Left lung (tissue), 10 donors: Measurements from ENCODE around the gene TSEN2. TPM values are rescaled to one million over a fixed set of nuclear protein-coding genes. Genes with fewer than 3 reads are reported as not detected.

Experiments
- ATAC-seq: fragments of 200-7000 bp; cut with Tn5 transposase; one replicate; pipeline ENCODE4 v1.9.1; 2020; ENCODE audit warnings: moderate library complexity
- DNase-seq, 4 donors: peaks; one replicate each; pipeline ENCODE4 v3.0.0-alpha.2; 2013 to 2020
- H3K27ac ChIP-seq, 2 donors: fragments of 200-600 bp; sonication (generic) in 1 of 2; one replicate each; pipeline versions ENCODE4 v1.5.0 to v1.8.0; 2020 to 2021
- H3K27me3 ChIP-seq, 2 donors: fragments of 200-600 bp; sonication (generic) in 1 of 2; one replicate each; pipeline versions ENCODE4 v1.5.0 to v1.8.0; 2020 to 2021
- H3K36me3 ChIP-seq, 2 donors: fragments of 200-600 bp; sonication (generic) in 1 of 2; one replicate each; pipeline versions ENCODE4 v1.5.0 to v1.8.0; 2020 to 2021
- H3K4me1 ChIP-seq, 2 donors: fragments of 200-600 bp; one replicate each; pipeline ENCODE4 v1.8.0; 2021
- H3K4me3 ChIP-seq, 2 donors: fragments of 200-600 bp; sonication (generic) in 1 of 2; one replicate each; pipeline versions ENCODE4 v1.5.0 to v1.8.0; 2020 to 2021; ENCODE audit warnings: mild to moderate bottlenecking in 1 of 2
- H3K9me3 ChIP-seq, 2 donors: fragments of 200-600 bp; sonication (generic) in 1 of 2; one replicate each; pipeline versions ENCODE4 v1.5.0 to v1.8.0; 2020 to 2021
- intact Hi-C, 2 donors: fragments of 100-400 bp; cut with DNase I; formaldehyde crosslinking; loops; one replicate each; pipeline versions ENCODE4 v1.11.2 to v1.14.2; 2022
- polyA plus RNA-seq, 6 donors: library from polyadenylated mRNA; unstranded; fragments of 120-200 nt; gene quantifications; one replicate each; pipeline ENCODE4 v1.2.1, GENCODE V29; 2013; ENCODE audit not compliant: insufficient read length in 6 of 6
- total RNA-seq, 2 donors: library from RNA; stranded (reverse); fragmentation: NEBNext Ultra II Directional; extraction: Animal tissue kit (Norgen Biotek cat#: 25700); gene quantifications; one replicate each; pipeline ENCODE4 v1.2.1, GENCODE V29; 2021
- TF ChIP-seq, protein P1 (sequence below), 2 donors: fragments of 200-600 bp; sonication (generic) in 1 of 2; IDR thresholded peaks; one replicate each; pipeline versions ENCODE4 v1.5.0 to v1.8.0; 2021; ENCODE audit warnings: antibody characterized with exemption in 2 of 2
- donor health status: DM: no; HTN: yes; CAD: no.
- donor health status: DM: no; HTN: no; CAD: no.

TSEN2 gene
- total and polyA plus RNA-seq, 8 donors = 8.1 to 29.1 (median 22.3) TPM

DNA sequence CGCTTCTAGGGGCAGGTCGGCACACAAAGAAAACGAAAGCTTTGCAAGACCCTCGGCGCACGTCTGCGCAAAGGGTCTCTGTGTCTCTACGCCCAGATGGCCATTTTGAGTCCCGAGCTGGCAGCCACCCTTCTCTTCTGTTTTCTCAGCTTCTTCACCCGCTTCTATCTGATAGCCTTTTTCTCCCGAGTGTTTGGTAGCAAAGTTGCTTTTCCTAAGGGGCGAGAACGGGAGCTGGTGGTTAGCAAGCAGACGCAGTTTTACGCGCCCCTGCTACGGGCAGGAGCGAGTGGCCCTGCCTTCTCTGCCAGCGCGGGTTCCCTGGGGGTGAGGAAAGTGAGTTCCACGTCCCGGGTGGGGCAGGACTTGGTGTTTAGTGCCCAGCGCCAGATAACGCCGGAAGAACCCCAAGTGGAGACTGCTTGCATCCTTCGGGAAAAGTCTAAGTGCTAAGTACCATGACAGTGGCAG, 69.7 kb downstream of the TSEN2 start:
- intact Hi-C loops = no loop called here
- Histone ChIP-seq H3K4me1 (peaks cover 11 to 35% of the 10 kb centered on the region in 2 donors), H3K27me3 (peaks cover 0 to 49% of the 10 kb centered on the region in 2 donors), H3K27ac (peak overlapping the region in 1 of 2 donors; percentile 45), H3K36me3 (no peaks in the 10 kb centered on the region), H3K9me3 (no peaks in the 10 kb centered on the region), H3K4me3 (peak overlapping the region; percentile 36 to 43)
- TF ChIP-seq, protein P1, sequence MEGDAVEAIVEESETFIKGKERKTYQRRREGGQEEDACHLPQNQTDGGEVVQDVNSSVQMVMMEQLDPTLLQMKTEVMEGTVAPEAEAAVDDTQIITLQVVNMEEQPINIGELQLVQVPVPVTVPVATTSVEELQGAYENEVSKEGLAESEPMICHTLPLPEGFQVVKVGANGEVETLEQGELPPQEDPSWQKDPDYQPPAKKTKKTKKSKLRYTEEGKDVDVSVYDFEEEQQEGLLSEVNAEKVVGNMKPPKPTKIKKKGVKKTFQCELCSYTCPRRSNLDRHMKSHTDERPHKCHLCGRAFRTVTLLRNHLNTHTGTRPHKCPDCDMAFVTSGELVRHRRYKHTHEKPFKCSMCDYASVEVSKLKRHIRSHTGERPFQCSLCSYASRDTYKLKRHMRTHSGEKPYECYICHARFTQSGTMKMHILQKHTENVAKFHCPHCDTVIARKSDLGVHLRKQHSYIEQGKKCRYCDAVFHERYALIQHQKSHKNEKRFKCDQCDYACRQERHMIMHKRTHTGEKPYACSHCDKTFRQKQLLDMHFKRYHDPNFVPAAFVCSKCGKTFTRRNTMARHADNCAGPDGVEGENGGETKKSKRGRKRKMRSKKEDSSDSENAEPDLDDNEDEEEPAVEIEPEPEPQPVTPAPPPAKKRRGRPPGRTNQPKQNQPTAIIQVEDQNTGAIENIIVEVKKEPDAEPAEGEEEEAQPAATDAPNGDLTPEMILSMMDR (IDR thresholded peaks at IDR 0.05) = no peak
- DNase-seq (peak in 3 of 4 donors; percentile 26 to 48 (median 37)), ATAC-seq (no peak)

DNA sequence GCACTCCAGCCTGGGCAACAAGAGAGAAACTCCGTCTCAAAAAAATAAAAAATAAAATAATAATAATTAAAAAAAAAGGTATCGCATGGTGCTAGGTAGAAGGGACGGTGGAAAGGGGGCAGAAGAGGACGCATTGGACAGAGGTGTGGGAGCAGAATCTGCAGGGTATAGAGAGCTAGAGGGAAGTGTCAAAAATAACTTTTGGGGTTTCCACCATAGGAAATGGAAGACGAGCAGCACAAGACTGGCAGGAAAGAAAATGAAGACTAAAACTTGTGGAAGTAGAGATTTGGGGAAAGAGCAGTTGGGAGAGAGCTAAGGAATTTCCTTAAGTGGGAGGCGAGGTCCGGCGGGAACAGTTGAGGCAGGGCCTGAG, 72.0 kb downstream of the TSEN2 start:
- Histone ChIP-seq H3K9me3 (no peaks in the 10 kb centered on the region), H3K36me3 (no peaks in the 10 kb centered on the region), H3K27ac (peak overlapping the region; percentile 94 to 98), H3K27me3 (peaks cover 0 to 38% of the 10 kb centered on the region in 2 donors), H3K4me1 (peaks cover 13 to 56% of the 10 kb centered on the region in 2 donors), H3K4me3 (peak overlapping the region; percentile 82 to 84)
- intact Hi-C loops = no loop called here
- no peak for DNase-seq
- ATAC-seq = peak; percentile 9
- TF ChIP-seq, protein P1 (IDR thresholded peaks at IDR 0.05) = no peak

DNA sequence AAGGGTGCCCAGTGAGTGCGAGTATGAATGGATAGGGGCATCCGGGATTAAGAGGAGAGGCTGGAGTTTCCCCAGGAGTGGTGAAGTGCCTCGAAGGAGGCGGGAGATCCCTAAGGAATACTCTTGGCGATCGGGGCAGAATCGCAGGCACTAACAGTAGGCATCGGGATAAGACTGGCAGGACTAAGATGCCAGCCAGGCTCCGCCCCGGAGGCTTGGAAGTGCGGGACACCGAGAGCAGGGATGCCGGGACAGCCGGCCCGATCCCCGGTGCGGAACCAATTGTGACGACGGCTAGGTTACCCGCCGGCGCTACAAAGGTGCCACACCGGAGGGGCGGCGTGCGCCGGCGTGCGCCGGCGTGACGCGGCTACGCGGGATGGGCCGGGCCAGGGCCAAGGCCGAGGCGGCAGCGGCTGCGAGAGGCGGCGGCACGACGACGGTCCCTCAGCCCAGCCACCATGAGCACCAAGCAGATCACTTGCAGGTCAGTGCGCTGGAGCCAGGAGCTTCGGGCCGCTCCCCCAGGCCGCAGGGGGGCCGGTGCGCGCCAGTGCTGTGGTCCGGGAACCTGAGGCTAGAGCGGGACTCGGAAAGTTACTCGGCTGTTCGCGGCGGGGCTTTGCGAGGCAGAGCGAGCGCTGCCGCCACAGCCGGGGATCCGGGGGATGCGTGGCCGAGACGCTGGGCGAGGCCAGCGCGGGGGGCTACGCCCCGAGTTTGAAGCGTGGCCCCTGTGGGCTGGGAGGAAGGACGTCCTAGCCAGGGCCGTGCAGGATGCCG, 72.6 kb downstream of the TSEN2 start, which contains the start of gene MKRN2:
MKRN2 (plus strand) TSS at position 398 of the 783 bp plus-strand sequence; CDS start at position 462, 64 bp downstream.
- Histone ChIP-seq H3K4me1 (peaks cover 13 to 60% of the 10 kb centered on the region in 2 donors), H3K36me3 (no peaks in the 10 kb centered on the region), H3K27ac (peak within 1 kb of the TSS; percentile 94 to 98), H3K27me3 (peaks cover 0 to 32% of the 10 kb centered on the region in 2 donors), H3K9me3 (no peaks in the 10 kb centered on the region), H3K4me3 (peak within 1 kb of the TSS; percentile 82 to 84)
- intact Hi-C loops = no loop called here
- DNase-seq (peak; percentile 87 to 97 (median 90)), ATAC-seq (peak; percentile 97)
- TF ChIP-seq, protein P1 (IDR thresholded peaks at IDR 0.05) = no peak

DNA sequence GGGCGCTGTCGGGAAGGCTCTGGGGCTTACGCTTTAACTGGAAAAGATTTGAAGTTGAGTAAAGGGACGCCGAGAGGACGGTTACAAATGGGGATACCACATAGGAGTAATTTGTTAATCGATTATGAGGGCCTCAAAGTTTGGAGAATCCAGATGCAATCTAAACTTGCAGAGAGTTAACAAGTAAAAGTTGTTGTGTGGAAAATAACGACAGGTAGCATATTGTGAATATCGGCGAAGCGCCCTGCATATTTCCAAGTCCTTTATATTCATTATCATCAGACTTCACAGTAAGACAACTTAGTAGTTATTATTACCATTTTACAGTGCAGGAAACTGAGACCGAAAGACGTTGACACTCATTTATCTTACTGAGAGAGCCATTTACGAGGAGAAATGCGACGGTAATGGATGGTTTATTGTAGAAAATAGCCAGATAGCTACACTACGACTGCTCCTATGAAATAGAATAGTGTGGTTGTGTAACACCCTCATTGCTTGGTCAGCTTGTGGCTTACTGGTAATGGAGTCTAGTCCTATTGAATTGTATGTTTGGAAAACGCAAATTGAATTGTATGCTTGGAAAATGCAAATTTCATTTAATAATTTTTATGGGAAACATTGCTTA, 73.3 kb downstream of the TSEN2 start:
- Histone ChIP-seq H3K4me1 (peaks cover 13 to 60% of the 10 kb centered on the region in 2 donors), H3K36me3 (no peaks in the 10 kb centered on the region), H3K27me3 (peaks cover 0 to 25% of the 10 kb centered on the region in 2 donors), H3K4me3 (peak overlapping the region; percentile 82 to 84), H3K27ac (peak overlapping the region; percentile 94 to 98), H3K9me3 (no peaks in the 10 kb centered on the region)
- TF ChIP-seq, protein P1 (IDR thresholded peaks at IDR 0.05) = no peak
- DNase-seq (peak in 1 of 4 donors; percentile 20), ATAC-seq (peak; percentile 35)
- intact Hi-C loops = no loop called here

DNA sequence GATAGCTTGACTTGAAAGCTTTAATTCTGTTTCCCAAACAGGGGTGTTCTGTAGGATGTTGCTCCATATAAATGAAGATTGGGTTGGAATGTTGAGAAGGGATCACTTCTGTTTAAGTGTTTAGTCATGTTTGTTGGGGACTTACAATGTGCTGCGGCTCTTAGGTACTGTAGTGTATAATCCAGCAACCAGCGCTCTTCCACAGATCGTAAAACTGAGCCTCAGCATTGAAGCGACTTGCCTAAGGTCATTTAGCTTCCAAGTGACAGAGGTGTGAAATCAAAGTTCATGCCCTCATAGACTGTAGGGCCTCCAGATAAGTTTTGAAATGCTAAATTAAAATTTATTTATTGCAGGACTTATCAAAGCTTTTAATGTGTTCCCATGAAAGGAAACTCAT, 74.4 kb downstream of the TSEN2 start:
- intact Hi-C loops = no loop called here
- no peak for ATAC-seq
- peaks cover 13 to 60% of the 10 kb centered on the region in 2 donors for H3K4me1 ChIP-seq

More for the DNA sequence above, 74.4 kb downstream of the TSEN2 start:
- DNase-seq = no peak
- TF ChIP-seq, protein P1 (IDR thresholded peaks at IDR 0.05) = no peak
- Histone ChIP-seq H3K27me3 (peaks cover 0 to 14% of the 10 kb centered on the region in 2 donors), H3K36me3 (no peaks in the 10 kb centered on the region), H3K9me3 (no peaks in the 10 kb centered on the region), H3K27ac (no peak overlapping the region), H3K4me3 (peak overlapping the region in 1 of 2 donors; percentile 82)
